Lower lobe of right lung (tissue), 2 donors: Measurements from ENCODE around the gene LGALS16. TPM values are rescaled to one million over a fixed set of nuclear protein-coding genes. Genes with fewer than 3 reads are reported as not detected.

Experiments used
- ATAC-seq, 2 donors: fragments of 200-7000 bp; cut with Tn5 transposase; one replicate each; pipeline ENCODE4 v1.9.1; 2020 to 2022; ENCODE audit warnings: mild to moderate bottlenecking in 2 of 2, moderate library complexity in 2 of 2
- DNase-seq: peaks from one replicate; pipeline ENCODE4 v3.0.0-alpha.2; 2020
- H3K27ac ChIP-seq: fragments of 200-600 bp; one replicate; pipeline ENCODE4 v1.8.0; 2022
- H3K27me3 ChIP-seq: fragments of 200-600 bp; one replicate; pipeline ENCODE4 v1.8.0; 2022; ENCODE audit warnings: low read depth
- H3K36me3 ChIP-seq: fragments of 200-600 bp; one replicate; pipeline ENCODE4 v1.8.0; 2022; ENCODE audit warnings: mild to moderate bottlenecking
- H3K4me1 ChIP-seq: fragments of 200-600 bp; one replicate; pipeline ENCODE4 v1.8.0; 2022
- H3K4me3 ChIP-seq: fragments of 200-600 bp; one replicate; pipeline ENCODE4 v1.8.0; 2022; ENCODE audit warnings: mild to moderate bottlenecking
- H3K9me3 ChIP-seq: fragments of 200-600 bp; one replicate; pipeline ENCODE4 v1.8.0; 2022
- intact Hi-C: fragments of 100-400 bp; cut with DNase I; formaldehyde crosslinking; loops from one replicate; pipeline ENCODE4 v1.11.0; 2022
- total RNA-seq: library from RNA; stranded (reverse); fragmentation: NEBNext Ultra II Directional; extraction: Animal tissue kit (Norgen Biotek cat#: 25700); gene quantifications from one replicate; pipeline ENCODE4 v1.2.1, GENCODE V29; 2021
- TF ChIP-seq, protein P1 (sequence below): fragments of 200-600 bp; IDR thresholded peaks from one replicate; pipeline ENCODE4 v1.8.0; 2022; ENCODE audit warnings: antibody characterized with exemption, mild to moderate bottlenecking
- donor health status: DM: no; HTN: yes; CAD: no; lungs with severe emphysema.

Gene LGALS16
- total RNA-seq, 1 donor from 2014 or later: not detected

DNA sequence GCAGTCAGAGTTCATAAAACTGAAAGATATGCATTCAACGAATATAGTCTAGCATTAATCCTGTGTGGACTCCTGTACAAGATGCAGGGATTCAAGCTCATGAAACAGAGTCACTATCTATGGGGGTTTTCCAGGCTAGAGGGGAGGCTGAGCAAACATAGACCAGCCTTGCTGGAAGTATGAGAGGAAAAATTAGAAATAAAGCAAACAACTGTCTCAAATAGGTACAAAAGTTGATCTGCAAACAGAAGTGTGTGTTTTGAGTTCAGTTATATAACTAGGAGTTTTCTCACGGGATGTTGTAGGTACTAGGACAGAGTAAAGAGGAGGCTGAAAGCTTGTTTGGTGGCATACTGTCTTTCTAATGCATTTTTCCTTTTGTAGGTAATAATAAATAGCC lies 40.0 kb downstream of the LGALS16 start:
- Histone ChIP-seq H3K36me3 (no peaks in the 10 kb centered on the region), H3K27ac (no peak overlapping the region), H3K4me1 (no peaks in the 10 kb centered on the region), H3K9me3 (no peaks in the 10 kb centered on the region), H3K4me3 (no peak overlapping the region), H3K27me3 (peaks cover 7% of the 10 kb centered on the region)
- no peak for ATAC-seq
- intact Hi-C loops: no loop called here
- TF ChIP-seq, protein P1, sequence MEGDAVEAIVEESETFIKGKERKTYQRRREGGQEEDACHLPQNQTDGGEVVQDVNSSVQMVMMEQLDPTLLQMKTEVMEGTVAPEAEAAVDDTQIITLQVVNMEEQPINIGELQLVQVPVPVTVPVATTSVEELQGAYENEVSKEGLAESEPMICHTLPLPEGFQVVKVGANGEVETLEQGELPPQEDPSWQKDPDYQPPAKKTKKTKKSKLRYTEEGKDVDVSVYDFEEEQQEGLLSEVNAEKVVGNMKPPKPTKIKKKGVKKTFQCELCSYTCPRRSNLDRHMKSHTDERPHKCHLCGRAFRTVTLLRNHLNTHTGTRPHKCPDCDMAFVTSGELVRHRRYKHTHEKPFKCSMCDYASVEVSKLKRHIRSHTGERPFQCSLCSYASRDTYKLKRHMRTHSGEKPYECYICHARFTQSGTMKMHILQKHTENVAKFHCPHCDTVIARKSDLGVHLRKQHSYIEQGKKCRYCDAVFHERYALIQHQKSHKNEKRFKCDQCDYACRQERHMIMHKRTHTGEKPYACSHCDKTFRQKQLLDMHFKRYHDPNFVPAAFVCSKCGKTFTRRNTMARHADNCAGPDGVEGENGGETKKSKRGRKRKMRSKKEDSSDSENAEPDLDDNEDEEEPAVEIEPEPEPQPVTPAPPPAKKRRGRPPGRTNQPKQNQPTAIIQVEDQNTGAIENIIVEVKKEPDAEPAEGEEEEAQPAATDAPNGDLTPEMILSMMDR: no peak
- DNase-seq: no peak

DNA sequence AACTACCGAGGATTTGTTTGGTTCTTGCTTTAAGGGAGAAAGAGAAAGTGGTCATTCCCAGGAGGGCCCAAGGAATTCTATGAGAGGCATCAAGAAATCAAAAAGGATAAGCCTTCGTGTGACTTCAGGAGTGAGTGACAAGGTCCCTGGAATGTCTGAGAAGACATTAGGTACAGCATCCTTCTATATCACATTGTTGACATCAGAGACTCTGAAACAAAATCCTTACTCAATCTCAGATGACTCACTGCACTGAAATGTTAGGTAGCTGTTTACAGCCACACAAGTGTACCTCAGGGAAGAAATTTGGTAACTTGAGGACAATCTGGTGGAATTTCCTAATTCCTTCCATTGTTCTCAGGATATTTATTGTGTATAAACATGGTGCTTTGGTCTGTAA lies 40.7 kb downstream of the LGALS16 start:
- no peaks in the 10 kb centered on the region for H3K9me3 ChIP-seq
- intact Hi-C loops: no loop called here
- DNase-seq (no peak), ATAC-seq (peak in 1 of 2 donors; percentile 48)
- TF ChIP-seq, protein P1: no peak
- H3K27me3 ChIP-seq: peaks cover 14% of the 10 kb centered on the region
- no peak overlapping the region for H3K4me3 ChIP-seq
- no peak overlapping the region for H3K27ac ChIP-seq
- H3K4me1 ChIP-seq: no peaks in the 10 kb centered on the region
- H3K36me3 ChIP-seq: no peaks in the 10 kb centered on the region

DNA sequence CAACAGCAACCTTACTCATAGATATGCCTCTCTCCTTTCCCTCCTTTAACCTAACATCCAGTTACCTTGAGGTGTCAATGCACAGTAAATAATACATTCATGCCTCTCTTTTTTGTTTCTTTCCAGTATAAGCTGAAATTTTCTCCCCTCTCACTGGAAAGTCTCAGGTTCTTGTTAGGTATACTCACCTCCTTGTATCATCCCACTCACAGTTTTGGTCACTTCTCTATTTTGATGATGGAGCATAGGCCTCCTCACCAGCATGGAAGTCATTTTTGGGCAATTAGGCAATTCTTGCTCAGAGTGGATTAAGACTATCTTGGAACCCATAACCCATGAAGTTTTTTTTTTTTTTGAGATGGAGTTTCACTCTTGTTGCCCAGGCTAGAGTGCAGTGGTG lies 42.8 kb downstream of the LGALS16 start:
- Histone ChIP-seq H3K27me3 (peaks cover 15% of the 10 kb centered on the region), H3K4me3 (no peak overlapping the region), H3K36me3 (no peaks in the 10 kb centered on the region), H3K27ac (no peak overlapping the region), H3K9me3 (no peaks in the 10 kb centered on the region), H3K4me1 (no peaks in the 10 kb centered on the region)
- ATAC-seq (no peak), DNase-seq (no peak)
- intact Hi-C loops: no loop called here
- TF ChIP-seq, protein P1: no peak

DNA sequence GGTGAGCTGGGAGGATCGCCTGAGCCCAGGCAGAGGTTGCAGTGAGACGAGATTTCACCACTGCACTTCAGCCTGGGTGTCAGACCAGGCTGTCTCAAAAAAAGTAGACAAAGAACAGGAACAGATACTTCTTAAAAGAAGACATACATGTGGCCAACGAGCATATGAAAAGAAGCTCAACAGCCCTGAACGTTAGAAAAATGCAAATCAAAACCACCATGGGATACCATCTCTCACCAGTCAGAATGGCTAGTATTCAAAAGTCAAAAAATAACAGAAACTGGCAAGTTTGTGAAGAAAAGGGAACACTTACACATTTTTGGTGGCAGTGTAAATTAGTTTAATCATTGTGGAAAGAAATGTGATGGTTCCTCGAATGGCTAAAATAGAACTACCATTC lies 45.6 kb downstream of the LGALS16 start:
- no peak overlapping the region for H3K27ac ChIP-seq
- intact Hi-C loops: no loop called here
- peaks cover 15% of the 10 kb centered on the region for H3K27me3 ChIP-seq
- no peaks in the 10 kb centered on the region for H3K9me3 ChIP-seq
- ATAC-seq (no peak), DNase-seq (no peak)
- TF ChIP-seq, protein P1: no peak
- H3K4me1 ChIP-seq: no peaks in the 10 kb centered on the region
- no peaks in the 10 kb centered on the region for H3K36me3 ChIP-seq
- no peak overlapping the region for H3K4me3 ChIP-seq

DNA sequence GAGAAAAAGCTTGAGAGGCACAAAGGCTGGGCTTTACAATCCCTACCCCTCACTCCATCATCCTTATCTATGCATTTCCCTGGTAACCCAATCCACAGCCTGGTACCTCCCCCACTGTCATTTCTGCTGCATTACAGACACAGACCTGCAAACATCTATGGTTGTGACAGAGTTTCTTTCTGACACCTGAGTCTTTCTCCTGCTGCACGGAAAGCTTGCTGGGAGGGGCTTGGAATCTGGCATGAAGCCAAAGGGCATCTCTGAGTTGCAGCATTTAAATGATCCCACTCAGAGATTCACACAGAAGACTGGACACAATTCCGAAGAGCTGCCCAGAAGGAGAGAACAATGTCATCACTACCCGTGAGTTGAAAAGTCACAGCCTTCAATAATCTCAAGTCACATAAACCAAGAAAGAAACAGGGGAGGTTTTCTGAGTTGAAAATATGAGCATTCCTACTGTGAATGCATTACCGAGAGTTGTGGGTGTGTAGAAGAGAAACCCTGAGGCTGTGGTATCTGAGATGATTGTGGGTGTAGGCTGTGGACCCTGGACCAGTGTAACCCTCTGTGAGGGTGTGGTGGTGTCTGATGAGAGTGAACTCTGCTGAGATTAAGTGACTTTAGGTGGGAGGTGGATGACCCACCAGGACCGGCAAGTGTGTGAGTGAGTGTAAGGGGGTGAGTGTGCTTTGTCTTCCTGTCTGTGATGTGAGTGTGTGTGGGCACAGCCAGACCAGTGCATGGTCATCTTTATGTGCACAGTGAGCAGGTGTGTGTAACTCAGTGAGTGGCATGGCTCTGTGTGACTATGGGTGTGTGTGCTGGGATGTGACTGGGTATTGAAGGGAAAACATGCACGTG lies 48.7 kb downstream of the LGALS16 start, which contains the start of gene LGALS14:
Gene LGALS14, plus strand, starts transcription at position 301 of the 864 bp plus-strand sequence. Its CDS starts 48 bp downstream, at position 349.
- H3K4me3 ChIP-seq: no peak within 1 kb of the TSS
- H3K4me1 ChIP-seq: no peaks in the 10 kb centered on the region
- peaks cover 12% of the 10 kb centered on the region for H3K27me3 ChIP-seq
- TF ChIP-seq, protein P1: no peak
- no peaks in the 10 kb centered on the region for H3K36me3 ChIP-seq
- intact Hi-C loops: no loop called here
- no peaks in the 10 kb centered on the region for H3K9me3 ChIP-seq
- ATAC-seq: no peak
- no peak within 1 kb of the TSS for H3K27ac ChIP-seq
- no peak for DNase-seq
